Gastroesophageal sphincter (tissue), 4 donors: ENCODE measurements around the gene WRNIP1. TPM values are rescaled to one million over a fixed set of nuclear protein-coding genes. Genes with fewer than 3 reads are reported as not detected.

ENCODE experiments used
- ATAC-seq: fragments of 150-250 bp; one replicate; pipeline ENCODE4 v1.9.1; 2016; ENCODE audit warnings: mild to moderate bottlenecking, moderate library complexity
- H3K27ac ChIP-seq, 4 donors: fragments of 200-600 bp; sonication (generic) in 3 of 4; 1 replicate in 3 of 4; 2 replicates in 1 of 4; pipeline ENCODE4 v1.5.1; 2016 to 2019
- H3K27me3 ChIP-seq: fragments of 200-600 bp; sonication (generic); one replicate; pipeline ENCODE4 v1.5.1; 2019
- H3K36me3 ChIP-seq, 2 donors: fragments of 200-600 bp; sonication (generic); one replicate each; pipeline ENCODE4 v1.5.1; 2019; ENCODE audit warnings: control low read depth in 1 of 2
- H3K4me1 ChIP-seq, 3 donors: fragments of 200-600 bp; sonication (generic); 1 replicate in 2 of 3; 2 replicates in 1 of 3; pipeline ENCODE4 v1.5.1; 2016 to 2019; ENCODE audit warnings: control low read depth in 2 of 3
- H3K4me3 ChIP-seq, 2 donors: fragments of 200-600 bp; sonication (generic); one replicate each; pipeline ENCODE4 v1.5.1; 2019; ENCODE audit warnings: mild to moderate bottlenecking in 1 of 2, moderate library complexity in 1 of 2
- H3K9me3 ChIP-seq, 3 donors: fragments of 200-600 bp; sonication (generic); one replicate each; pipeline ENCODE4 v1.5.1; 2017 to 2019; ENCODE audit warnings: control low read depth in 2 of 3
- EP300 ChIP-seq: sonication (generic); formaldehyde crosslinking; IDR thresholded peaks from one replicate; pipeline ENCODE4 v1.6.1; 2017; ENCODE audit warnings: antibody characterized with exemption, mild to moderate bottlenecking
- POLR2A ChIP-seq, 2 donors: fragments of 450-650 bp; IDR thresholded peaks; one replicate each; pipeline ENCODE4 v1.6.1; 2017; ENCODE audit warnings: antibody characterized with exemption in 2 of 2, mild to moderate bottlenecking in 2 of 2, moderate library complexity in 1 of 2
- POLR2AphosphoS5 ChIP-seq: sonication (generic); formaldehyde crosslinking; IDR thresholded peaks from one replicate; pipeline ENCODE4 v1.6.1; 2017; ENCODE audit warnings: antibody characterized with exemption
- WGBS, 2 donors: methylation state at CpG; one replicate each; pipeline ENCODE4 v1.1.5; 2018; ENCODE audit warnings: low coverage in 1 of 2; 5-methylcytosine and 5-hydroxymethylcytosine counted together
- total RNA-seq, 4 donors: library from RNA; depleted of rRNA; stranded (reverse); fragments of >200 nt; gene quantifications; one replicate each; pipeline ENCODE4 v1.1.0, GENCODE V29; 2016
- TF ChIP-seq, protein P1 (sequence below), 4 experiments: fragments of 200-600 bp in 2 of 4; fragments of 450-650 bp in 2 of 4; sonication (generic) in 1 of 4; IDR thresholded peaks; one replicate each; pipeline ENCODE4 v1.5.1; 2017 to 2019; ENCODE audit warnings: antibody characterized with exemption in 4 of 4, mild to moderate bottlenecking in 2 of 4, moderate library complexity in 2 of 4

WRNIP1 gene
- total RNA-seq, 4 donors from 2014 or later: 48.1 to 66.1 (median 57.1) TPM

DNA sequence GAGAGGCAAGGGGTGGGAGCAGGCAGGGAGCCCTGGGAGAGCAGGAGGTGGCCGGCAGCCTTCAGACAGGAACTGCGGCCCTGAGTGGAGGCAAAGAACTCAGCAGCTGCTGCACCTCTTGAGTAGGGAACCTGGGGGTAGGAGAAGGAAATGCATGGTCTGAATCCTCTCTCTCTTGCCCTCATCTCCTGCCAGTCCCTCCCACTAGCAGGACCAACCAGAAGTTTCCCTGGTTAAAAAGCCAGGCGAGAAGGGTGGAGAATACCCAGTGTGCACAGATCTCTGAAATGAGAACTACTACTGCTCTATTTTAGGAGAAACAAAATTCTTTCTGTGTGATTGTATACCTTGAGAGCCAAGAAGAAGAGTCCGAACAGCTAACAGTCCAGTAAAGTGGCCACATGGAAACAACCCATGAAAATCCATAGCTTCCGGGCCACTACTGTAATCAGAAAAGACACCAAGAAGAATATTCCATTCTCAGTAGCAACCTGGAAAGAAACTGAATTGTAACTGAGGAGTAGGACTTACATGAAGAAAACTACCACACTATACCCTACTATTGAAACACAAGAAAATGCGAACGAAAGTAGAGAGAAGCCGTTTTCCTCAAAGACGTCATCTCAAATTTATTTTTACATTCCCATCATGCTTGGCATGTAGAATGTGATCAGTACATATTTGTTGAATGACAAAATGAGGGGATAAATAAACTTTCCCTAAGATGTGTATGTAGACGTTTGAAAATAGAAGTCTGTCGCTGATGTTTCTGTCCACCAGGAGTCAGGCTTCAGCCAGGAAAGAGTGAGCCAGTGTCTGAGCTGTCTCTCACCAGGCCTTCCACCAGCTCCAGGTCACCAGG is 25.6 kb downstream of the WRNIP1 start:
- Histone ChIP-seq H3K4me3 (no peak overlapping the region), H3K27ac (peak overlapping the region; percentile 73 to 92 (median 80)), H3K4me1 (peaks cover 0 to 52% (median 9%) of the 10 kb centered on the region in 3 donors), H3K9me3 (no peaks in the 10 kb centered on the region), H3K27me3 (no peaks in the 10 kb centered on the region), H3K36me3 (peaks cover 0 to 20% of the 10 kb centered on the region in 2 donors)
- TF ChIP-seq, protein P1, sequence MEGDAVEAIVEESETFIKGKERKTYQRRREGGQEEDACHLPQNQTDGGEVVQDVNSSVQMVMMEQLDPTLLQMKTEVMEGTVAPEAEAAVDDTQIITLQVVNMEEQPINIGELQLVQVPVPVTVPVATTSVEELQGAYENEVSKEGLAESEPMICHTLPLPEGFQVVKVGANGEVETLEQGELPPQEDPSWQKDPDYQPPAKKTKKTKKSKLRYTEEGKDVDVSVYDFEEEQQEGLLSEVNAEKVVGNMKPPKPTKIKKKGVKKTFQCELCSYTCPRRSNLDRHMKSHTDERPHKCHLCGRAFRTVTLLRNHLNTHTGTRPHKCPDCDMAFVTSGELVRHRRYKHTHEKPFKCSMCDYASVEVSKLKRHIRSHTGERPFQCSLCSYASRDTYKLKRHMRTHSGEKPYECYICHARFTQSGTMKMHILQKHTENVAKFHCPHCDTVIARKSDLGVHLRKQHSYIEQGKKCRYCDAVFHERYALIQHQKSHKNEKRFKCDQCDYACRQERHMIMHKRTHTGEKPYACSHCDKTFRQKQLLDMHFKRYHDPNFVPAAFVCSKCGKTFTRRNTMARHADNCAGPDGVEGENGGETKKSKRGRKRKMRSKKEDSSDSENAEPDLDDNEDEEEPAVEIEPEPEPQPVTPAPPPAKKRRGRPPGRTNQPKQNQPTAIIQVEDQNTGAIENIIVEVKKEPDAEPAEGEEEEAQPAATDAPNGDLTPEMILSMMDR (IDR thresholded peaks at IDR 0.05): peak; percentile 61 to 88 (median 80)
- TF ChIP-seq POLR2AphosphoS5 (peak; percentile 64), EP300 (no peak), POLR2A (IDR thresholded peaks at IDR 0.05) (no peak)
- 17 to 20% methylated on average over 9 to 11 of the region's 11 CpGs for WGBS, 2 donors
- peak; percentile 88 for ATAC-seq

DNA sequence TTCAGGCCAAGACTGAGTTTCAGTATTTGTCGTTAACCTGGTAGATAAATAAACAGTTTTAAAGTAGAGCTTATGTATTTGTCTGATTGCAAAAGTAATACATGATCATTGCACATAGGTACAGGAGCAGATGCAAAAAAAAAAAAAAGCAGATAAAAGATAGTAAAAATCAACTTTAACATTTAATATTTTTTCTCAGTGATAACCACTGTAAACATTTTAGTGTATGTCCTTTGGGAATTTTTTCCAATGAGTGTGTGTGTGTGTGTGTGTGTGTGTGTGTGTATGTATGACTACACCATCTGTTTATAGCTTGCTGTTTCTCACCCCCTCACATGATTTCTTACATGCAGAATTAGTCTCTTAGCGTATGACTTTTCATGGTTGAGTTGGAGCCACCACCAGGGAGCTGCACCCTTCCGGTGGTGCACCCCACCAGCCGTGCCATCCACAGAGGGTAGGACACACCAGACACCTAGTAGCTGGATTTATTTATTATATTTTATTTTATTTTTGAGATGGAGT is 26.3 kb downstream of the WRNIP1 start:
- peaks cover 0 to 13% of the 10 kb centered on the region in 2 donors for H3K36me3 ChIP-seq
- ATAC-seq: no peak
- 44 to 58% methylated on average over 2 to 4 of the region's 4 CpGs for WGBS, 2 donors
- H3K9me3 ChIP-seq: no peaks in the 10 kb centered on the region
- H3K27me3 ChIP-seq: no peaks in the 10 kb centered on the region
- TF ChIP-seq POLR2AphosphoS5: no peak
- TF ChIP-seq EP300: no peak
- no peak for TF ChIP-seq POLR2A (IDR thresholded peaks at IDR 0.05)
- TF ChIP-seq, protein P1 (IDR thresholded peaks at IDR 0.05): no peak
- H3K4me1 ChIP-seq: peaks cover 0 to 52% (median 9%) of the 10 kb centered on the region in 3 donors
- peak overlapping the region in 3 of 4 donors; percentile 73 to 81 (median 80) for H3K27ac ChIP-seq
- no peak overlapping the region for H3K4me3 ChIP-seq

DNA sequence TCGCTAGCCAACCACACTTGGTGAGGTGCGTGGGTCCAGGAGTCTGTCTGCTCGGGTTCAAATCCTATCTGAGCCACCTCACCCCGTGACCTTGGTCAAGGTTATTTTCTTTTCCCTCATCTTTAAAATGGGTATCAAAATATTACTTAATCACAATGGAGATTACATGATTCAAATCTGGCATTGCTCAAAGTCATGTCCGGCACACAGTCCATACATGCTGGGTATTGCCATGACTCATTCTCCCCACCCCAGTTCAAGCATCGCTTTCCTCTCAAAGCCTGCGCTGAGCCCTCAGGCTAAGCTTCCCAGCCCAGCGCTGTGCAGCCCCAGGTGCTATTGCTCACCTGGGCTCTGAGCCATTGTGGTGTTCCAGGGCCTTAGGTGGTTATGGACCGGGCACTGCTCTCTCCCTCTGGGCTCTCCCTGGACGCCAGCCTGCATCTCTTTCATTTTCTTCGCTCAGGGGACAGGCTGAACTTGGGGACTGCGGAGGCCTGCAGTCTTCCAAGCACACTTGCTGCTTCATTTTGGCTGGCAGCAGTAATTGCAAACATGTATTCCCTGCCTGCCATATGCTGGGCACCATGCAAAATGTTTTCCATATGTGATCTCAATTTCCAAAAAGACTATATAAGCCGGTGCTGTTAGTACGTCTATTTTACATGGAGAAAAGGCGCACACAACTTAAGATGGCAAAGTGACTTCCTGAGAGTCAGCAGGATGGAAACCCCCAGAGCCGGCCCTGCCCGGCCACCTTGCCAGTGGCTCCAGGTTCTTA is 27.3 kb downstream of the WRNIP1 start:
- ATAC-seq: no peak
- no peak for TF ChIP-seq EP300
- TF ChIP-seq, protein P1 (IDR thresholded peaks at IDR 0.05): no peak
- no peak for TF ChIP-seq POLR2A (IDR thresholded peaks at IDR 0.05)
- no peak for TF ChIP-seq POLR2AphosphoS5
- no peaks in the 10 kb centered on the region for H3K27me3 ChIP-seq
- no peaks in the 10 kb centered on the region for H3K9me3 ChIP-seq
- 91 to 94% methylated on average over 5 to 10 of the region's 17 CpGs for WGBS, 2 donors
- peak overlapping the region in 3 of 4 donors; percentile 56 to 81 (median 80) for H3K27ac ChIP-seq
- H3K4me1 ChIP-seq: peaks cover 0 to 60% (median 9%) of the 10 kb centered on the region in 3 donors
- no peak overlapping the region for H3K4me3 ChIP-seq
- H3K36me3 ChIP-seq: peaks cover 0 to 3% of the 10 kb centered on the region in 2 donors

DNA sequence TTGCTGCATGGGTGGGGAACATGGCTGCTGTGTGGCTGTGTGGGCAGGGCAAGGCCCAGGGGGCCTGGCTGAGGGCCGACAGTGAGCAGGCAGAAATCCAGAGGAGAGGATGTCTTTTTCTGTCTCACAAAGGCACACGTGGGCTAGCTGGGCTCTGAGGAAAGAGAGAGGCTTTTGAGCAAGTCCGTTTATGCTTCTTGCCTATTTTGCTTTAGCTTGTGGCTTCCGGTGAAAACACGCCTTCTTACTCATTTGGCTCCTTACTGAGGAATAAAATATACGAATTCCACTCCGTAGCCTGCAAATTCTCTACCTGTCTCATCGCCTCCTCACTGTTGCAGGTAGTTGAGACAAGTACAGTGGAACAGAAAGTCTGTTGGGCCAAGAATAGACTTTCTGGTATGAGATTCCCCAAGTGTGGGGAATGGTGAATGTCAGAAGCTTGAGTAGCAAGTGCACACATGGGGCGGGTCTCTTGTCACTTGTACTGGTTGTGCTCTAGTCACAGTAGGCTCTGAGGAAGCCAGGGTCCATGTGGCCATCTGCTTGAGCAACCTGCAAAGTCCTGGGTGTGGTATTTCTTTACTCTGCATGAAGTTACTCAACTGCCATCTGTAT is 28.4 kb downstream of the WRNIP1 start:
- Histone ChIP-seq H3K36me3 (no peaks in the 10 kb centered on the region), H3K4me3 (no peak overlapping the region), H3K4me1 (peaks cover 0 to 71% (median 9%) of the 10 kb centered on the region in 3 donors), H3K27me3 (no peaks in the 10 kb centered on the region), H3K27ac (peak overlapping the region in 3 of 4 donors; percentile 22 to 81 (median 54)), H3K9me3 (no peaks in the 10 kb centered on the region)
- TF ChIP-seq, protein P1 (IDR thresholded peaks at IDR 0.05): no peak
- TF ChIP-seq EP300: no peak
- TF ChIP-seq POLR2A (IDR thresholded peaks at IDR 0.05): no peak
- no peak for TF ChIP-seq POLR2AphosphoS5
- ATAC-seq: no peak
- WGBS, 2 donors: 52 to 55% methylated on average over 5 to 7 of the region's 9 CpGs
